AG10803 (cell line): ENCODE data around the gene COLGALT1.
"Not testable (repeated sequence)": the region's sequence is repeated elsewhere in the genome, so short reads cannot be mapped to it uniquely, and the experiment has no call there.

Source experiments
- DNase-seq: peaks from one replicate; pipeline ENCODE4 v3.0.0; 2010; ENCODE audit warnings: low read depth
- H3K4me3 ChIP-seq: 2 replicates; pipeline ENCODE4 v1.5.1; 2011; ENCODE audit warnings: mild to moderate bottlenecking, low read length, control low read depth
- CTCF ChIP-seq: conservative IDR thresholded peaks from 2 replicates; pipeline ENCODE4 v1.5.1; 2011; ENCODE audit warnings: mild to moderate bottlenecking, low read length, control low read depth, inconsistent platforms

The COLGALT1 gene

DNA sequence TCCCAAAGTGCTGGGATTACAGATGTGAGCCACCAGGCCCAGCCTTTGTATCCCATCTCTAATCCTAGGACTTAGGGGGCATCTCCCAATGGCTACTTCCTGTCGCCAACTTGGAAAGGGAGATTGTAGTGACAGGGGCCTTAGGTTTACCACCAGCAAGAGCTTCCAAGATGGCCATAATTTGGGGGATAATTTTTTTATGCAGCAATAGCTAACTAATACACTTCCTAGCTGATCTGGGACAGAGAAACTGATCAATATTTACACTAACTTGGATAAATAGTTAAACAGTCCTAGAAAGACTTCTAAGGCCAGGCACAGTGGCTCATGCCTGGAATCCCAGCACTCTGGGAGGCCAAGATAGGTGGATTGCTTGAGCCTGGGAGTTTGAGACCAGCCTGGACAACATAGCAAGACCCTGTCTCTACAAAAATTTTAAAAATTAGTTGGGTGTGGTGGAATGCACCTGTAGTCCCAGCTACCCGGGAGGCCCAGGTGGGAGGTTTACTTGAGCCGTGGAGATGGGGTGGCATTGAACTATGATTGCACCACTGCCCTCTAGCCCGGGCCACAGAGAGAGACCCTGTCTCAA lies 5.3 kb upstream of the COLGALT1 start:
- H3K4me3 ChIP-seq: no peak overlapping the region
- no peak for DNase-seq
- no peak for TF ChIP-seq CTCF

- H3K4me3 ChIP-seq, DNase-seq: not testable (repeated sequence)
Observed at GRCh38 chr19:17552735-17553134, 2.7 kb upstream of the COLGALT1 start.

GRCh38 chr19:17553256-17553655 lies 2.2 kb upstream of the COLGALT1 start:
- DNase-seq: peak; percentile 96
- peak overlapping the region; percentile 1 for H3K4me3 ChIP-seq
- no peak for TF ChIP-seq CTCF

DNA sequence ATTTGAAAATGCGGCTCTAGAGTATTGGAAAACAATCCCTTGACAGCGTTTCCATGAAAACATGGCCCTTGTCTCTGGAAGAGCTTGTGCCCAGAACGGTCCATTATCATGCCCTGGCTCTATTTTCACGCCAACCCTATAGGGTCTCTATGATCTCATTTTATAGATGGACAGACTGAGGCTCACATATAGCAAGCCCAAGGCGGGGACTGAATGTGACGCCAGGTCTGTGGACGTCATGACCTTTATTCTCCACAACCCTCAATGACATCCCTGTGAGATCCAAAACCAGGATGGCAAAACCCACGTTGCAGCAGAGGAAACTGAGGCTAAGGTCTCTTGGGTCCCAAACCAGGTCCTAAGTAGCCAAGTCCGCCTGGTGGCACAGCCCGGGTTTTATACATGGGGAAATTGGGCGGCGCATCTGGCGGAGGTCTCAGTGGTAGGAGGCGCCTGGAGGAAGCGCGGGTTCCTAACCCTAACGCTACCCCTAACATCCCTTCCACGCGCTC lies 425 bp upstream of the COLGALT1 start:
- TF ChIP-seq CTCF: no peak
- H3K4me3 ChIP-seq: peak overlapping the region; percentile 59
- no peak for DNase-seq

- no peak for TF ChIP-seq CTCF
- peak overlapping the region; percentile 87 for H3K4me3 ChIP-seq
- peak; percentile 74 for DNase-seq
Observed at GRCh38 chr19:17555929-17556813, 722 bp downstream of the COLGALT1 start.

DNA sequence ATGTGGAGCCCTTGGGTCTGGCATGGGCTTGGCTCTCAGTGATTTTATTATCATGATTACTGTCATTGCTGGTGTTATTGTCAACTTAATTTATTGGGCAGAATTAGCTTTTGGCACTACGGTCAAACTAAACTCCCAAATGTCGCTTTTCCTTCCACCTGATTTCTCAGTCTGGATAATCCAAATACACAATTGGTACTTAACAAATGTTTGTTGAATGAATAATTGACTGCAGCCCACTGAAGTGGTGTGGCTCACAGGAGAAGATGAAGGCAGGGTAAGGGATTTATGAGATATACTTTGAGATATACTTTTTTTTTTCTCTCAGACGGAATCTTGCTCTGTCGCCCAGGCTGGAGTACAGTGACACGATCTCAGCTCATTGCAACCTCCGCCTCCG lies 1.5 kb downstream of the COLGALT1 start:
- TF ChIP-seq CTCF: no peak
- no peak for DNase-seq
- peak overlapping the region; percentile 87 for H3K4me3 ChIP-seq

DNA sequence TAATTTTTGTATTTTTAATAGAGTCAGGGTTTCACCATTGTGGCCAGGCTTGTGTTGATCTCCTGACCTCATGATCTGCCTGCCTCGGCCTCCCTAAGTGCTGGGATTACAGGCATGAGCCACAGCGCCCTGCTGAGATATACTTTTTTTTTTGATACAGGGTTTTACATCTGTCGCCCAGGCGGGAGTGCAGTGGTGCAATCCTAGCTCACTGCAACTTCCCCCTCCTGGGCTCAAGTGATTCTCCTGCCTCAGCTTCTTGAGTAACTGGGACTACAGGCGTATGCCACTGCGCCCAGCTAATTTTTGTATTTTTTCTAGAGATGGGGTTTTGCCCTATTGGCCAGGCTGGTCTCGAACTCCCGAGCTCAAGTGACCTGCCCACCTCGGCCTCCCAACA lies 2.0 kb downstream of the COLGALT1 start:
- TF ChIP-seq CTCF: no peak
- peak; percentile 30 for DNase-seq
- H3K4me3 ChIP-seq: no peak overlapping the region
